SK-N-SH treated with all-trans-retinoic acid at 6 μM for 48 hours (cell line): ENCODE measurements around the gene RAPGEF5.

Experiments
- ATAC-seq: fragments of 200-7000 bp; cut with Tn5 transposase; 3 replicates; pipeline ENCODE4 v1.9.1; 2020; ENCODE audit warnings: mild to moderate bottlenecking, moderate library complexity
- ARNTL ChIP-seq: fragments of 450-650 bp; formaldehyde crosslinking; IDR thresholded peaks from 2 replicates; pipeline ENCODE4 v1.5.0; 2020; ENCODE audit warnings: low read depth, mild to moderate bottlenecking, moderate library complexity, borderline replicate concordance
- BACH2 ChIP-seq: fragments of 250-450 bp; sonication (Bioruptor Pico); IDR thresholded peaks from 2 replicates; pipeline ENCODE4 v1.9.0; 2021; ENCODE audit warnings: mild to moderate bottlenecking, borderline replicate concordance
- CREB5 ChIP-seq: fragments of 250-450 bp; sonication (Bioruptor Pico); IDR thresholded peaks from 2 replicates; pipeline ENCODE4 v1.5.1; 2020; ENCODE audit warnings: low read depth, mild to moderate bottlenecking, moderate library complexity
- CSDC2 ChIP-seq: fragments of 250-450 bp; sonication (Bioruptor Pico); IDR thresholded peaks from 2 replicates; pipeline ENCODE4 v1.5.0; 2020; ENCODE audit warnings: mild to moderate bottlenecking, moderate library complexity
- CSRNP3 ChIP-seq: fragments of 250-450 bp; sonication (Bioruptor Pico); IDR thresholded peaks from 2 replicates; pipeline ENCODE4 v1.5.1; 2021; ENCODE audit warnings: mild to moderate bottlenecking, moderate library complexity
- ESRRG ChIP-seq: fragments of 250-450 bp; sonication (Bioruptor Pico); IDR thresholded peaks from 2 replicates; pipeline ENCODE4 v1.6.1; 2021; ENCODE audit warnings: mild to moderate bottlenecking
- GLIS3 ChIP-seq: fragments of 250-450 bp; sonication (Bioruptor Pico); IDR thresholded peaks from 2 replicates; pipeline ENCODE4 v1.5.0; 2020; ENCODE audit warnings: mild to moderate bottlenecking, moderate library complexity
- ISL1 ChIP-seq: fragments of 250-450 bp; sonication (Bioruptor Pico); IDR thresholded peaks from 2 replicates; pipeline ENCODE4 v2.1.2; 2022; ENCODE audit warnings: mild to moderate bottlenecking, moderate library complexity
- OSR1 ChIP-seq: fragments of 250-450 bp; sonication (Bioruptor Pico); IDR thresholded peaks from 2 replicates; pipeline ENCODE4 v1.8.0; 2022; ENCODE audit warnings: moderate library complexity, mild to moderate bottlenecking, inconsistent platforms
- PATZ1 ChIP-seq: fragments of 250-450 bp; sonication (Bioruptor Pico); IDR thresholded peaks from 2 replicates; pipeline ENCODE4 v1.8.0; 2020; ENCODE audit warnings: mild to moderate bottlenecking, moderate library complexity, borderline replicate concordance
- PPARA ChIP-seq: fragments of 250-450 bp; sonication (Bioruptor Pico); IDR thresholded peaks from 2 replicates; pipeline ENCODE4 v1.5.0; 2020; ENCODE audit warnings: mild to moderate bottlenecking, borderline replicate concordance
- RARB ChIP-seq: fragments of 250-450 bp; sonication (Bioruptor Pico); IDR thresholded peaks from 2 replicates; pipeline ENCODE4 v1.8.0; 2021; ENCODE audit warnings: mild to moderate bottlenecking, moderate library complexity
- SNAI2 ChIP-seq: fragments of 250-450 bp; sonication (Bioruptor Pico); IDR thresholded peaks from 2 replicates; pipeline ENCODE4 v1.5.0; 2020; ENCODE audit warnings: mild to moderate bottlenecking, moderate library complexity
- TCF4 ChIP-seq: fragments of 250-450 bp; sonication (Bioruptor Pico); IDR thresholded peaks from 2 replicates; pipeline ENCODE4 v1.8.0; 2021; ENCODE audit warnings: mild to moderate bottlenecking, moderate library complexity, borderline replicate concordance
- TOX ChIP-seq: fragments of 250-450 bp; sonication (Bioruptor Pico); IDR thresholded peaks from 2 replicates; pipeline ENCODE4 v1.8.0; 2021; ENCODE audit warnings: mild to moderate bottlenecking, moderate library complexity, borderline replicate concordance
- ZC3H10 ChIP-seq: fragments of 250-450 bp; sonication (Bioruptor Pico); IDR thresholded peaks from 2 replicates; pipeline ENCODE4 v1.5.1; 2021; ENCODE audit warnings: mild to moderate bottlenecking, moderate library complexity
- ZFP3 ChIP-seq: fragments of 250-450 bp; sonication (Bioruptor Pico); IDR thresholded peaks from 2 replicates; pipeline ENCODE4 v1.5.0; 2020; ENCODE audit warnings: mild to moderate bottlenecking, moderate library complexity
- ZFP30 ChIP-seq: fragments of 450-650 bp; formaldehyde crosslinking; IDR thresholded peaks from 2 replicates; pipeline ENCODE4 v1.5.0; 2022; ENCODE audit warnings: mild to moderate bottlenecking, moderate library complexity
- ZNF70 ChIP-seq: fragments of 450-650 bp; formaldehyde crosslinking; IDR thresholded peaks from 2 replicates; pipeline ENCODE4 v1.5.0; 2020; ENCODE audit warnings: mild to moderate bottlenecking, moderate library complexity
- ZNF8 ChIP-seq: fragments of 450-650 bp; formaldehyde crosslinking; IDR thresholded peaks from 2 replicates; pipeline ENCODE4 v1.5.0; 2020; ENCODE audit warnings: mild to moderate bottlenecking, moderate library complexity
- TF ChIP-seq, protein P1 (sequence below): fragments of 250-450 bp; sonication (Bioruptor Pico); IDR thresholded peaks from 2 replicates; pipeline ENCODE4 v1.8.0; 2021; ENCODE audit warnings: low read depth, mild to moderate bottlenecking, moderate library complexity, borderline replicate concordance
- TF ChIP-seq, protein P2 (sequence below): fragments of 250-450 bp; sonication (Bioruptor Pico); IDR thresholded peaks from 2 replicates; pipeline ENCODE4 v1.5.0; 2020; ENCODE audit warnings: mild to moderate bottlenecking, moderate library complexity

Gene RAPGEF5

DNA sequence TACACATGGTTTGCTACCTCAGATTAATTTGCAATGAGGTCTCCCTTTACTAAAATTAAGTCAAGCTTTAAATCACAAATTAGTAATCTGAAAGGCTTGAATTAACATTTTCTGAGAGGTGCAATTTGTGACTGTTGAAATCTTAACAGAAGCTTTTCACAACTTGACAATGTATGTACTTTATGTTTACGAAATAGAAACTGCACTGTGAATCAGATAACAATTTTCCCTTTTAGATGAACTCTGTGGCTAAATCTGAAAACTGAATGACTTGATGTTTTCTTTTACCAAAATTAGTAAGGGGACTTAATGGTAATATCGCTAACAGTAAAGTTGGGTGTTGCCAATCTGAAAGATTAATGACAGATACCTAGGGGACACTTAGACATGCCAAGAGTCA is 197.6 kb downstream of the RAPGEF5 start:
- TF ChIP-seq PATZ1 (CRISPR knock-in tag) (no peak), GLIS3 (no peak), CSDC2 (no peak), ZFP30 (no peak)
- ATAC-seq, result no peak

GRCh38 chr7:22157552-22157951 is 199.4 kb downstream of the RAPGEF5 start:
- ATAC-seq, result no peak
- no peak for TF ChIP-seq RARB (CRISPR knock-in tag)
- no peak for TF ChIP-seq ZNF70 (CRISPR knock-in tag)
- no peak for TF ChIP-seq ARNTL (CRISPR knock-in tag)
- no peak for TF ChIP-seq ESRRG (CRISPR knock-in tag)
- TF ChIP-seq SNAI2 (CRISPR knock-in tag), result no peak
- TF ChIP-seq OSR1 (CRISPR knock-in tag), result no peak
- TF ChIP-seq TCF4 (CRISPR knock-in tag), result no peak
- no peak for TF ChIP-seq BACH2 (CRISPR knock-in tag)
- TF ChIP-seq ZFP3, result no peak
- TF ChIP-seq TOX (CRISPR knock-in tag), result no peak
- no peak for TF ChIP-seq GLIS3
- no peak for TF ChIP-seq PATZ1 (CRISPR knock-in tag)
- TF ChIP-seq ZFP30, result no peak
- no peak for TF ChIP-seq CSDC2
- TF ChIP-seq ZC3H10 (CRISPR knock-in tag), result no peak
- TF ChIP-seq CREB5, result no peak

GRCh38 chr7:22156205-22156604 is 200.7 kb downstream of the RAPGEF5 start:
- TF ChIP-seq ZNF8 (CRISPR knock-in tag), result no peak
- TF ChIP-seq ISL1, result no peak
- TF ChIP-seq, protein P1, sequence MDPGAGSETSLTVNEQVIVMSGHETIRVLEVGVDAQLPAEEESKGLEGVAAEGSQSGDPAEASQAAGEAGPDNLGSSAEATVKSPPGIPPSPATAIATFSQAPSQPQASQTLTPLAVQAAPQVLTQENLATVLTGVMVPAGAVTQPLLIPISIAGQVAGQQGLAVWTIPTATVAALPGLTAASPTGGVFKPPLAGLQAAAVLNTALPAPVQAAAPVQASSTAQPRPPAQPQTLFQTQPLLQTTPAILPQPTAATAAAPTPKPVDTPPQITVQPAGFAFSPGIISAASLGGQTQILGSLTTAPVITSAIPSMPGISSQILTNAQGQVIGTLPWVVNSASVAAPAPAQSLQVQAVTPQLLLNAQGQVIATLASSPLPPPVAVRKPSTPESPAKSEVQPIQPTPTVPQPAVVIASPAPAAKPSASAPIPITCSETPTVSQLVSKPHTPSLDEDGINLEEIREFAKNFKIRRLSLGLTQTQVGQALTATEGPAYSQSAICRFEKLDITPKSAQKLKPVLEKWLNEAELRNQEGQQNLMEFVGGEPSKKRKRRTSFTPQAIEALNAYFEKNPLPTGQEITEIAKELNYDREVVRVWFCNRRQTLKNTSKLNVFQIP, result no peak
- TF ChIP-seq ARNTL (CRISPR knock-in tag), result no peak
- TF ChIP-seq, protein P2, sequence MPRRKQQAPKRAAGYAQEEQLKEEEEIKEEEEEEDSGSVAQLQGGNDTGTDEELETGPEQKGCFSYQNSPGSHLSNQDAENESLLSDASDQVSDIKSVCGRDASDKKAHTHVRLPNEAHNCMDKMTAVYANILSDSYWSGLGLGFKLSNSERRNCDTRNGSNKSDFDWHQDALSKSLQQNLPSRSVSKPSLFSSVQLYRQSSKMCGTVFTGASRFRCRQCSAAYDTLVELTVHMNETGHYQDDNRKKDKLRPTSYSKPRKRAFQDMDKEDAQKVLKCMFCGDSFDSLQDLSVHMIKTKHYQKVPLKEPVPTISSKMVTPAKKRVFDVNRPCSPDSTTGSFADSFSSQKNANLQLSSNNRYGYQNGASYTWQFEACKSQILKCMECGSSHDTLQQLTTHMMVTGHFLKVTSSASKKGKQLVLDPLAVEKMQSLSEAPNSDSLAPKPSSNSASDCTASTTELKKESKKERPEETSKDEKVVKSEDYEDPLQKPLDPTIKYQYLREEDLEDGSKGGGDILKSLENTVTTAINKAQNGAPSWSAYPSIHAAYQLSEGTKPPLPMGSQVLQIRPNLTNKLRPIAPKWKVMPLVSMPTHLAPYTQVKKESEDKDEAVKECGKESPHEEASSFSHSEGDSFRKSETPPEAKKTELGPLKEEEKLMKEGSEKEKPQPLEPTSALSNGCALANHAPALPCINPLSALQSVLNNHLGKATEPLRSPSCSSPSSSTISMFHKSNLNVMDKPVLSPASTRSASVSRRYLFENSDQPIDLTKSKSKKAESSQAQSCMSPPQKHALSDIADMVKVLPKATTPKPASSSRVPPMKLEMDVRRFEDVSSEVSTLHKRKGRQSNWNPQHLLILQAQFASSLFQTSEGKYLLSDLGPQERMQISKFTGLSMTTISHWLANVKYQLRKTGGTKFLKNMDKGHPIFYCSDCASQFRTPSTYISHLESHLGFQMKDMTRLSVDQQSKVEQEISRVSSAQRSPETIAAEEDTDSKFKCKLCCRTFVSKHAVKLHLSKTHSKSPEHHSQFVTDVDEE, result no peak
- no peak for TF ChIP-seq SNAI2 (CRISPR knock-in tag)
- no peak for TF ChIP-seq RARB (CRISPR knock-in tag)
- no peak for TF ChIP-seq PPARA
- TF ChIP-seq TOX (CRISPR knock-in tag), result no peak
- TF ChIP-seq ZFP30, result no peak
- no peak for TF ChIP-seq CREB5
- TF ChIP-seq CSRNP3 (CRISPR knock-in tag), result no peak
- TF ChIP-seq ZC3H10 (CRISPR knock-in tag), result no peak
- TF ChIP-seq ZFP3, result no peak
- no peak for TF ChIP-seq TCF4 (CRISPR knock-in tag)
- no peak for TF ChIP-seq ZNF70 (CRISPR knock-in tag)
- no peak for TF ChIP-seq OSR1 (CRISPR knock-in tag)
- TF ChIP-seq CSDC2, result no peak
- no peak for TF ChIP-seq GLIS3
- ATAC-seq, result peak; percentile 91
